Pancreas (tissue), 10 donors: ENCODE data around the gene RGS7. TPM values are rescaled to one million over a fixed set of nuclear protein-coding genes. Genes with fewer than 3 reads are reported as not detected.

ENCODE experiments used
- ATAC-seq, 4 donors: fragments of 200-7000 bp; cut with Tn5 transposase; one replicate each; pipeline versions ENCODE4 v1.8.0 to v1.9.1; 2020; ENCODE audit warnings: mild to moderate bottlenecking in 4 of 4, moderate library complexity in 4 of 4
- DNase-seq, 6 donors: peaks; one replicate each; pipeline ENCODE4 v3.0.0-alpha.2; 2020
- FAIRE-seq: peaks from 2 replicates; lab custom pipeline; 2012; peaks lifted over from hg19 to GRCh38; lab: Jason Lieb, UNC
- H3K27ac ChIP-seq, 4 donors: fragments of 200-600 bp; sonication (generic); 1 replicate in 3 of 4; 2 replicates in 1 of 4; pipeline versions ENCODE4 v1.5.0 to v1.8.0; 2020
- H3K27me3 ChIP-seq, 4 donors: fragments of 200-600 bp; one replicate each; pipeline ENCODE4 v1.8.0; 2021
- H3K36me3 ChIP-seq, 3 donors: fragments of 200-600 bp; sonication (generic) in 1 of 3; one replicate each; pipeline versions ENCODE4 v1.5.0 to v1.8.0; 2020 to 2021
- H3K4me1 ChIP-seq, 3 donors: fragments of 200-600 bp; one replicate each; pipeline ENCODE4 v1.8.0; 2021
- H3K4me3 ChIP-seq, 4 donors: fragments of 200-600 bp; sonication (generic) in 2 of 4; one replicate each; pipeline versions ENCODE4 v1.5.0 to v1.8.0; 2020 to 2021
- H3K9me3 ChIP-seq, 4 donors: fragments of 200-600 bp; one replicate each; pipeline ENCODE4 v1.8.0; 2021
- WGBS, 2 donors: extraction: QIAGEN DNeasy Blood & Tissue Kit; methylation state at CpG; one replicate each; pipeline ENCODE4 v1.1.7; 2013; 5-methylcytosine and 5-hydroxymethylcytosine counted together
- intact Hi-C, 3 donors: fragments of 100-400 bp; cut with DNase I; formaldehyde crosslinking; loops; one replicate each; pipeline versions ENCODE4 v1.11.1 to v1.14.2; 2022
- polyA plus RNA-seq, 2 donors: library from polyadenylated mRNA; stranded (reverse); fragments of 200-250 nt; gene quantifications; one replicate each; pipeline ENCODE4 v1.2.3, GENCODE V29; 2013
- total RNA-seq, 6 donors: library from RNA; stranded (reverse); fragmentation: NEBNext Ultra II Directional in 4 of 6; extraction: Animal tissue kit (Norgen Biotek cat#: 25700) in 4 of 6; gene quantifications; one replicate each; pipeline versions ENCODE4 v1.2.1 to v1.2.4, GENCODE V29; 2021 to 2023
- TF ChIP-seq, protein P1 (sequence below), 4 donors: fragments of 200-600 bp; sonication (generic) in 3 of 4; IDR thresholded peaks; one replicate each; pipeline versions ENCODE4 v1.5.0 to v1.8.0; 2021; ENCODE audit warnings: antibody characterized with exemption in 4 of 4
- donor health status: healthy with polysubstance abuse.
- donor health status: DM: no; HTN: no; CAD: no; lungs with moderate emphysema.
- donor health status: DM: no; HTN: no; CAD: no.
- donor health status: control.
- donor health status: control.
- donor health status: Bipolar disorder and iron deficiency.
- donor health status: DM: yes; HTN: yes; CAD: no.
- donor health status: DM: no; HTN: no; CAD: no.
- donor health status: DM: no; HTN: no; CAD: no.
- donor health status: DM: yes; HTN: yes; CAD: no.

RGS7 gene
- total and polyA plus RNA-seq, 8 donors = 0.08 to 4.2 (median 0.33) TPM

DNA sequence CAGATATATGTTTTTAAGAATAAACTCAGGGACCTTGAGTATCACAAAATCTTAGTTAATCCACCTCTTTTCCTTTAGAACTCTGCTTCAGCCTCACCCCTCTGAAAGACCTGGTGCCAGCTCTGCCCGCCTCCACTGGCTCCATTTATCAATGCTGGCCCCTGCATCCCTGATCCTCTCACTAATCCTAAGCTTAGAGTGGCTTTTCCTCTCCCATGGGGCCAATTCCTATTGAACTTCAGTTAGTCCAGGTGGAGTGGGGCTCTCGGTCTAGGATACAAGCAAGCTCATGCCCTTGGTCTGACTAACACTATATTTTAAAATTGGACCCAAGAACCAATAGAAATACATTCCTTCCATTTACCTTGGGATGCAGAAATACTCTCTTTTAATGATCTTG lies 87.0 kb downstream of the RGS7 start:
- no peak overlapping the region for H3K4me3 ChIP-seq
- TF ChIP-seq, protein P1, sequence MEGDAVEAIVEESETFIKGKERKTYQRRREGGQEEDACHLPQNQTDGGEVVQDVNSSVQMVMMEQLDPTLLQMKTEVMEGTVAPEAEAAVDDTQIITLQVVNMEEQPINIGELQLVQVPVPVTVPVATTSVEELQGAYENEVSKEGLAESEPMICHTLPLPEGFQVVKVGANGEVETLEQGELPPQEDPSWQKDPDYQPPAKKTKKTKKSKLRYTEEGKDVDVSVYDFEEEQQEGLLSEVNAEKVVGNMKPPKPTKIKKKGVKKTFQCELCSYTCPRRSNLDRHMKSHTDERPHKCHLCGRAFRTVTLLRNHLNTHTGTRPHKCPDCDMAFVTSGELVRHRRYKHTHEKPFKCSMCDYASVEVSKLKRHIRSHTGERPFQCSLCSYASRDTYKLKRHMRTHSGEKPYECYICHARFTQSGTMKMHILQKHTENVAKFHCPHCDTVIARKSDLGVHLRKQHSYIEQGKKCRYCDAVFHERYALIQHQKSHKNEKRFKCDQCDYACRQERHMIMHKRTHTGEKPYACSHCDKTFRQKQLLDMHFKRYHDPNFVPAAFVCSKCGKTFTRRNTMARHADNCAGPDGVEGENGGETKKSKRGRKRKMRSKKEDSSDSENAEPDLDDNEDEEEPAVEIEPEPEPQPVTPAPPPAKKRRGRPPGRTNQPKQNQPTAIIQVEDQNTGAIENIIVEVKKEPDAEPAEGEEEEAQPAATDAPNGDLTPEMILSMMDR (IDR thresholded peaks at IDR 0.05) = no peak
- no peaks in the 10 kb centered on the region for H3K36me3 ChIP-seq
- H3K27me3 ChIP-seq = no peaks in the 10 kb centered on the region
- no peak for DNase-seq
- intact Hi-C loops = loop anchor here in 1 of 3 donors (10.0 kb wide), 1 partner anchor 375 kb away; no protein-coding TSS in a partner anchor
- no peak for ATAC-seq
- no peaks in the 10 kb centered on the region for H3K9me3 ChIP-seq
- no peak overlapping the region for H3K27ac ChIP-seq
- no peaks in the 10 kb centered on the region for H3K4me1 ChIP-seq
- WGBS, 2 donors = 37 to 73% methylated on average over 2 of the region's 2 CpGs
- no peak for FAIRE-seq

GRCh38 chr1:241269116-241269515 lies 87.9 kb downstream of the RGS7 start:
- DNase-seq = peak in 2 of 6 donors; percentile 16 to 57

GRCh38 chr1:241266121-241266520 lies 90.9 kb downstream of the RGS7 start:
- DNase-seq (no peak), ATAC-seq (no peak), FAIRE-seq (no peak)
- TF ChIP-seq, protein P1 (IDR thresholded peaks at IDR 0.05) = no peak
- Histone ChIP-seq H3K36me3 (no peaks in the 10 kb centered on the region), H3K9me3 (no peaks in the 10 kb centered on the region), H3K27ac (no peak overlapping the region), H3K27me3 (no peaks in the 10 kb centered on the region), H3K4me3 (no peak overlapping the region), H3K4me1 (no peaks in the 10 kb centered on the region)
- intact Hi-C loops = loop anchor here in 1 of 3 donors (10.0 kb wide), 1 partner anchor 381 kb away; no protein-coding TSS in a partner anchor
- 48 to 65% methylated on average over 2 of the region's 2 CpGs for WGBS, 2 donors

More at GRCh38 chr1:241269116-241269515, 87.9 kb downstream of the RGS7 start:
- Histone ChIP-seq H3K4me1 (no peaks in the 10 kb centered on the region), H3K27ac (no peak overlapping the region), H3K4me3 (no peak overlapping the region), H3K27me3 (no peaks in the 10 kb centered on the region), H3K36me3 (no peaks in the 10 kb centered on the region), H3K9me3 (no peaks in the 10 kb centered on the region)
- FAIRE-seq (no peak), ATAC-seq (peak in 2 of 4 donors; percentile 46 to 51)
- TF ChIP-seq, protein P1 (IDR thresholded peaks at IDR 0.05) = no peak
- 35 to 41% methylated on average over 9 of the region's 9 CpGs for WGBS, 2 donors
- intact Hi-C loops = loop anchor here in 1 of 3 donors (10.0 kb wide), 1 partner anchor 384 kb away; no protein-coding TSS in a partner anchor

- Histone ChIP-seq H3K27ac (no peak overlapping the region), H3K4me1 (no peaks in the 10 kb centered on the region), H3K27me3 (no peaks in the 10 kb centered on the region), H3K36me3 (no peaks in the 10 kb centered on the region), H3K4me3 (no peak overlapping the region), H3K9me3 (no peaks in the 10 kb centered on the region)
- no peak for ATAC-seq
- TF ChIP-seq, protein P1 (IDR thresholded peaks at IDR 0.05) = no peak
- no peak for FAIRE-seq
- intact Hi-C loops = loop anchor here in 1 of 3 donors (10.0 kb wide), 1 partner anchor 381 kb away; no protein-coding TSS in a partner anchor
- no peak for DNase-seq
- WGBS, 2 donors = 47 to 70% methylated on average over 2 of the region's 2 CpGs
Observed at GRCh38 chr1:241265428-241265827, 91.6 kb downstream of the RGS7 start.

GRCh38 chr1:241263346-241263745 lies 93.7 kb downstream of the RGS7 start:
- 48 to 61% methylated on average over 3 of the region's 3 CpGs for whole genome bisulfite sequencing, 2 donors
- H3K27ac ChIP-seq = no peak overlapping the region
- no peaks in the 10 kb centered on the region for H3K4me1 ChIP-seq
- no peak for DNase-seq
- no peaks in the 10 kb centered on the region for H3K36me3 ChIP-seq
- no peak for ATAC-seq
- TF ChIP-seq, protein P1 (IDR thresholded peaks at IDR 0.05) = no peak
- no peaks in the 10 kb centered on the region for H3K27me3 ChIP-seq
- H3K4me3 ChIP-seq = no peak overlapping the region
- H3K9me3 ChIP-seq = no peaks in the 10 kb centered on the region
- no peak for FAIRE-seq
- intact Hi-C loops = loop anchor here in 1 of 3 donors (10.0 kb wide), 1 partner anchor 379 kb away; no protein-coding TSS in a partner anchor
